ENCODE results near the gene ERC2. TPM values are rescaled to one million over a fixed set of nuclear protein-coding genes. Genes with fewer than 3 reads are reported as not detected.

The ERC2 gene
- total and polyA plus RNA-seq, 2 donors (not counting 3 experiments of a cell fraction or from before 2014, with no cell fraction given), result 5.6 to 15.5 TPM

- H3K9me1 ChIP-seq (replicated peaks; ENCODE audit: control insufficient read depth, extremely low read depth, insufficient read depth, low read length), result no peaks in the 10 kb centered on the region
- no peaks in the 10 kb centered on the region for H3K36me3 ChIP-seq (ENCODE audit: control insufficient read depth in 2 of 2, extremely low read depth in 1 of 2, insufficient read depth in 2 of 2, low read length in 2 of 2)
- H3K27ac ChIP-seq (ENCODE audit: insufficient read depth, low read depth, low read length), result no peak overlapping the region
- no TSS peak for BruUV-seq (replicated peaks)
- intact Hi-C loops (cut with micrococcal nuclease) (no loop called here), dilution Hi-C loops (cut with MboI; ENCODE audit: extremely low pct_ligation_motif_present, low sequenced_read_pairs) (no loop called here)
- POLR2A ChIA-PET, result no interaction called here
- no peaks in the 10 kb centered on the region for H3K79me2 ChIP-seq (ENCODE audit: control insufficient read depth, insufficient read depth, low read length)
- no peaks in the 10 kb centered on the region for H3K9me3 ChIP-seq (replicated peaks; ENCODE audit: control insufficient read depth, insufficient read depth, low read length)
- no peak overlapping the region for H3K9ac ChIP-seq (replicated peaks; ENCODE audit: extremely low read depth, insufficient read depth, low read length)
- no peaks in the 10 kb centered on the region for H3K4me1 ChIP-seq (ENCODE audit: control insufficient read depth, extremely low read depth, insufficient read depth, low read length)
- H3K4me2 ChIP-seq (ENCODE audit: insufficient read depth, low read length), result no peak overlapping the region
- no peak for TF ChIP-seq POLR2AphosphoS5 (IDR thresholded peaks at IDR 0.05; ENCODE audit: insufficient read depth, low read depth, low read length)
- no peak for TF ChIP-seq CTCF (IDR thresholded peaks at IDR 0.05; ENCODE audit: extremely low read depth in 1 of 2, insufficient read depth in 1 of 2, low read depth in 1 of 2, low read length in 2 of 2)
- no peak for TF ChIP-seq JUN (IDR thresholded peaks at IDR 0.05; ENCODE audit: borderline replicate concordance, insufficient read depth, insufficient read length, low read depth)
- TF ChIP-seq GATA2 (IDR thresholded peaks at IDR 0.05; ENCODE audit: insufficient read depth, insufficient read length, low read depth, low read length), result no peak
- TF ChIP-seq MAX (IDR thresholded peaks at IDR 0.05; ENCODE audit: insufficient read depth, insufficient read length), result no peak
- no peak for TF ChIP-seq POLR2A (IDR thresholded peaks at IDR 0.05; ENCODE audit: low read depth, low read length)
- no peak for TF ChIP-seq FOS (IDR thresholded peaks at IDR 0.05; ENCODE audit: borderline replicate concordance, insufficient read depth, low read length)
- TF ChIP-seq MYC (IDR thresholded peaks at IDR 0.05; ENCODE audit: low read depth, low read length), result no peak
- TF ChIP-seq EZH2 (IDR thresholded peaks at IDR 0.05; ENCODE audit: borderline replicate concordance, low read depth, low read length, severe bottlenecking), result no peak
- CTCF ChIA-PET, result no interaction called here
- DNase-seq (ENCODE audit: low read depth, low spot score), result no peak
- no peaks in the 10 kb centered on the region for H3K27me3 ChIP-seq (ENCODE audit: control insufficient read depth in 2 of 2, insufficient read depth in 2 of 2, low read length in 2 of 2)
- H4K20me1 ChIP-seq (replicated peaks; ENCODE audit: control insufficient read depth, extremely low read depth, insufficient read depth, low read length), result no peaks in the 10 kb centered on the region
- H3K4me3 ChIP-seq (replicated peaks in 1 of 3; ENCODE audit: insufficient read depth in 1 of 3, low read depth in 1 of 3, low read length in 3 of 3), result no peak overlapping the region
- no peak for FAIRE-seq
- no peak overlapping the region for H2AFZ ChIP-seq (ENCODE audit: low read depth, low read length)
Observed at GRCh38 chr3:55812394-55813013, 655.8 kb downstream of the ERC2 start.
